ENCODE measurements around the gene SLC13A3. TPM values are rescaled to one million over a fixed set of nuclear protein-coding genes. Genes with fewer than 3 reads are reported as not detected.

SLC13A3 gene
- total and polyA plus RNA-seq, 9 donors = 0.36 to 7.1 (median 4.6) TPM

GRCh38 chr20:46670585-46671584 lies 19.6 kb upstream of the SLC13A3 start:
- no peak overlapping the region for H3K27ac ChIP-seq
- no peak for DNase-seq
- H3K9me3 ChIP-seq = no peaks in the 10 kb centered on the region
- H3K4me3 ChIP-seq = no peak overlapping the region
- H3K27me3 ChIP-seq = no peaks in the 10 kb centered on the region
- WGBS, 3 donors = 57 to 73% (median 69%) methylated on average over 3 of the region's 3 CpGs
- H3K36me3 ChIP-seq = no peaks in the 10 kb centered on the region
- intact Hi-C loops (cut with DNase I) = no loop called here
- no peaks in the 10 kb centered on the region for H3K4me1 ChIP-seq (ENCODE audit: insufficient read depth)
- TF ChIP-seq CTCF (IDR thresholded peaks at IDR 0.05) (no peak), POLR2A (IDR thresholded peaks at IDR 0.05) (no peak), EP300 (IDR thresholded peaks at IDR 0.05) (no peak)

GRCh38 chr20:46670228-46670584 lies 18.9 kb upstream of the SLC13A3 start:
- H3K27ac ChIP-seq = no peak overlapping the region

GRCh38 chr20:46666818-46667515 lies 15.7 kb upstream of the SLC13A3 start:
- Histone ChIP-seq H3K27ac (no peak overlapping the region), H3K36me3 (no peaks in the 10 kb centered on the region), H3K4me1 (ENCODE audit: insufficient read depth) (no peaks in the 10 kb centered on the region), H3K4me3 (no peak overlapping the region), H3K9me3 (no peaks in the 10 kb centered on the region), H3K27me3 (no peaks in the 10 kb centered on the region)
- intact Hi-C loops (cut with DNase I) = no loop called here
- WGBS, 3 donors = 84 to 87% (median 85%) methylated on average over 6 of the region's 6 CpGs
- TF ChIP-seq CTCF (IDR thresholded peaks at IDR 0.05) = no peak
- no peak for DNase-seq

More at GRCh38 chr20:46670228-46670584, 18.9 kb upstream of the SLC13A3 start:
- 90 to 91% (median 91%) methylated on average over 2 of the region's 2 CpGs for WGBS, 3 donors
- DNase-seq = no peak
- Histone ChIP-seq H3K27me3 (no peaks in the 10 kb centered on the region), H3K36me3 (no peaks in the 10 kb centered on the region), H3K9me3 (no peaks in the 10 kb centered on the region), H3K4me3 (no peak overlapping the region), H3K4me1 (ENCODE audit: insufficient read depth) (no peaks in the 10 kb centered on the region)
- intact Hi-C loops (cut with DNase I) = no loop called here
- TF ChIP-seq POLR2A (IDR thresholded peaks at IDR 0.05) (no peak), EP300 (IDR thresholded peaks at IDR 0.05) (no peak), CTCF (IDR thresholded peaks at IDR 0.05) (no peak)

- Histone ChIP-seq H3K4me3 (no peak overlapping the region), H3K4me1 (ENCODE audit: insufficient read depth) (no peaks in the 10 kb centered on the region), H3K27ac (no peak overlapping the region), H3K9me3 (no peaks in the 10 kb centered on the region), H3K27me3 (no peaks in the 10 kb centered on the region), H3K36me3 (no peaks in the 10 kb centered on the region)
- WGBS, 3 donors = 79 to 89% (median 85%) methylated on average over 3 of the region's 3 CpGs
- intact Hi-C loops (cut with DNase I) = no loop called here
- no peak for DNase-seq
- TF ChIP-seq EP300 (IDR thresholded peaks at IDR 0.05) (no peak), CTCF (IDR thresholded peaks at IDR 0.05) (no peak), POLR2A (IDR thresholded peaks at IDR 0.05) (no peak)
Measured at GRCh38 chr20:46666306-46666705, 15.0 kb upstream of the SLC13A3 start.

Data from ovary (tissue), 9 donors.